HG03354 (cell line): ENCODE measurements around the gene ARHGEF16.

Source experiments
- ATAC-seq: cut with Tn5 transposase; IDR thresholded peaks from one replicate; pipeline ENCODE4 v1.9.1; 2021; ENCODE audit warnings: mild to moderate bottlenecking; ENCODE audit not compliant: unreplicated experiment, poor library complexity, severe bottlenecking

The ARHGEF16 gene

GRCh38 chr1:3420218-3420951 lies 34.1 kb upstream of the ARHGEF16 start:
- no peak for ATAC-seq

GRCh38 chr1:3422638-3423037 lies 31.8 kb upstream of the ARHGEF16 start:
- ATAC-seq, result no peak

GRCh38 chr1:3423245-3423829 lies 31.1 kb upstream of the ARHGEF16 start:
- ATAC-seq, result no peak

GRCh38 chr1:3423896-3424611 lies 30.4 kb upstream of the ARHGEF16 start:
- no peak for ATAC-seq

- no peak for ATAC-seq
Measured at GRCh38 chr1:3425486-3426215, 28.8 kb upstream of the ARHGEF16 start.

GRCh38 chr1:3426956-3427535 lies 27.4 kb upstream of the ARHGEF16 start:
- no peak for ATAC-seq

- ATAC-seq, result no peak
Measured at GRCh38 chr1:3427711-3428704, 26.5 kb upstream of the ARHGEF16 start.

GRCh38 chr1:3428899-3429298 lies 25.6 kb upstream of the ARHGEF16 start:
- no peak for ATAC-seq

- ATAC-seq, result no peak
Measured at GRCh38 chr1:3429320-3429719, 25.1 kb upstream of the ARHGEF16 start.

GRCh38 chr1:3429766-3430165 lies 24.7 kb upstream of the ARHGEF16 start:
- ATAC-seq, result no peak

GRCh38 chr1:3430406-3430805 lies 24.1 kb upstream of the ARHGEF16 start:
- ATAC-seq, result no peak

GRCh38 chr1:3430820-3431219 lies 23.6 kb upstream of the ARHGEF16 start:
- no peak for ATAC-seq

- ATAC-seq, result no peak
Measured at GRCh38 chr1:3431266-3431665, 23.2 kb upstream of the ARHGEF16 start.

- ATAC-seq, result no peak
Measured at GRCh38 chr1:3431686-3432085, 22.8 kb upstream of the ARHGEF16 start.

GRCh38 chr1:3432306-3432705 lies 22.2 kb upstream of the ARHGEF16 start:
- ATAC-seq, result no peak

- no peak for ATAC-seq
Measured at GRCh38 chr1:3433076-3433475, 21.4 kb upstream of the ARHGEF16 start.

GRCh38 chr1:3433596-3434320 lies 20.7 kb upstream of the ARHGEF16 start:
- ATAC-seq, result no peak

GRCh38 chr1:3434406-3435110 lies 19.9 kb upstream of the ARHGEF16 start:
- no peak for ATAC-seq
